Mesenchymal stem cell (in vitro differentiated cells and primary cell): Measurements from ENCODE around the gene CAPZA1.

ENCODE experiments used
- DNase-seq: peaks from one replicate; pipeline ENCODE4 v3.0.0-alpha.2; 2013
- H2AFZ ChIP-seq: one replicate; pipeline ENCODE4 v1.6.1; 2013; ENCODE audit warnings: low read depth, mild to moderate bottlenecking, control low read depth, inconsistent platforms, low read length, moderate library complexity
- H2AK5ac ChIP-seq: 2 replicates; pipeline ENCODE4 v1.6.1; 2013; ENCODE audit warnings: low read length, moderate library complexity, mild to moderate bottlenecking, inconsistent platforms; ENCODE audit not compliant: severe bottlenecking
- H2BK120ac ChIP-seq: one replicate; pipeline ENCODE4 v1.6.1; 2013; ENCODE audit warnings: low read depth, mild to moderate bottlenecking, inconsistent platforms, low read length, moderate library complexity
- H2BK12ac ChIP-seq, 2 experiments: one replicate each; pipeline ENCODE4 v1.6.1; 2013; ENCODE audit warnings: inconsistent platforms in 2 of 2, low read length in 2 of 2, mild to moderate bottlenecking in 2 of 2, moderate library complexity in 2 of 2, control low read depth in 1 of 2
- H2BK15ac ChIP-seq: one replicate; pipeline ENCODE4 v1.6.1; 2013; ENCODE audit warnings: mild to moderate bottlenecking, low read depth, inconsistent platforms; ENCODE audit not compliant: poor library complexity, severe bottlenecking
- H2BK5ac ChIP-seq: 2 replicates; pipeline ENCODE4 v1.6.1; 2013; ENCODE audit warnings: low read depth, mild to moderate bottlenecking, low read length, control low read depth, inconsistent platforms; ENCODE audit not compliant: poor library complexity, severe bottlenecking
- H3K14ac ChIP-seq, 2 experiments: one replicate each; pipeline ENCODE4 v1.6.1; 2013; ENCODE audit warnings: inconsistent platforms in 2 of 2, low read length in 2 of 2, control low read depth in 1 of 2, mild to moderate bottlenecking in 1 of 2, moderate library complexity in 1 of 2
- H3K18ac ChIP-seq, 2 experiments: one replicate each; pipeline ENCODE4 v1.6.1; 2013; ENCODE audit warnings: inconsistent platforms in 2 of 2, low read length in 2 of 2, control low read depth in 1 of 2, low read depth in 1 of 2, mild to moderate bottlenecking in 1 of 2
- H3K23ac ChIP-seq, 2 experiments: one replicate each; pipeline ENCODE4 v1.6.1; 2013; ENCODE audit warnings: inconsistent platforms in 2 of 2, low read length in 2 of 2, mild to moderate bottlenecking in 2 of 2, moderate library complexity in 2 of 2, control low read depth in 1 of 2
- H3K27ac ChIP-seq: 2 replicates; pipeline ENCODE4 v1.5.1; 2013; ENCODE audit warnings: mild to moderate bottlenecking, moderate library complexity, low read length, control low read depth, inconsistent platforms; ENCODE audit not compliant: poor library complexity, severe bottlenecking
- H3K27me3 ChIP-seq, 2 experiments: 2 replicates each; pipeline versions ENCODE4 v1.6.1 to v1.7.0; 2013; ENCODE audit warnings: low read length in 2 of 2, mild to moderate bottlenecking in 2 of 2, moderate library complexity in 2 of 2, control low read depth in 1 of 2, inconsistent platforms in 1 of 2; ENCODE audit not compliant: control insufficient read depth in 1 of 2, insufficient read depth in 1 of 2
- H3K36me3 ChIP-seq, 2 experiments: 2 replicates each; pipeline versions ENCODE4 v1.6.1 to v1.7.0; 2013; ENCODE audit warnings: low read length in 2 of 2, control low read depth in 1 of 2, inconsistent platforms in 1 of 2, low read depth in 1 of 2, mild to moderate bottlenecking in 1 of 2; ENCODE audit not compliant: insufficient read depth in 2 of 2, control insufficient read depth in 1 of 2
- H3K4ac ChIP-seq, 2 experiments: one replicate each; pipeline ENCODE4 v1.6.1; 2013; ENCODE audit warnings: inconsistent platforms in 2 of 2, low read length in 2 of 2, mild to moderate bottlenecking in 2 of 2, moderate library complexity in 2 of 2, control low read depth in 1 of 2, low read depth in 1 of 2
- H3K4me1 ChIP-seq: 2 replicates; pipeline ENCODE4 v1.6.1; 2013; ENCODE audit warnings: low read depth, low read length, control low read depth; ENCODE audit not compliant: control insufficient read depth, insufficient read depth
- H3K4me2 ChIP-seq: 2 replicates; pipeline ENCODE4 v1.6.1; 2013; ENCODE audit warnings: low read length, mild to moderate bottlenecking, inconsistent platforms; ENCODE audit not compliant: poor library complexity, severe bottlenecking
- H3K4me3 ChIP-seq, 2 experiments: 2 replicates each; pipeline versions ENCODE4 v1.5.1 to v1.7.0; 2013; ENCODE audit warnings: low read length in 2 of 2, mild to moderate bottlenecking in 2 of 2, control low read depth in 1 of 2, low read depth in 1 of 2; ENCODE audit not compliant: insufficient read depth in 1 of 2
- H3K79me1 ChIP-seq: replicated peaks from 2 replicates; pipeline ENCODE4 v1.6.1; 2013; ENCODE audit warnings: mild to moderate bottlenecking, control low read depth, low read length, inconsistent platforms; ENCODE audit not compliant: poor library complexity, severe bottlenecking
- H3K9ac ChIP-seq: 2 replicates; pipeline ENCODE4 v1.7.0; 2013; ENCODE audit warnings: mild to moderate bottlenecking, low read length, moderate library complexity
- H3K9me3 ChIP-seq: 2 replicates; pipeline ENCODE4 v1.7.0; 2013; ENCODE audit warnings: mild to moderate bottlenecking, low read length; ENCODE audit not compliant: control insufficient read depth
- H4K8ac ChIP-seq: one replicate; pipeline ENCODE4 v1.6.1; 2013; ENCODE audit warnings: inconsistent platforms, mild to moderate bottlenecking, low read length, moderate library complexity
- H4K91ac ChIP-seq: one replicate; pipeline ENCODE4 v1.6.1; 2013; ENCODE audit warnings: mild to moderate bottlenecking, low read length, inconsistent platforms
- WGBS: methylation state at CpG from one replicate; pipeline ENCODE4 v1.1.7; 2013; ENCODE audit warnings: mixed read lengths; 5-methylcytosine and 5-hydroxymethylcytosine counted together

The CAPZA1 gene

GRCh38 chr1:112687361-112687760 lies 67.7 kb downstream of the CAPZA1 start:
- no peak overlapping the region for H3K4me3 ChIP-seq
- H2BK5ac ChIP-seq, result no peak overlapping the region
- no peak overlapping the region for H4K8ac ChIP-seq
- DNase-seq, result no peak
- no peaks in the 10 kb centered on the region for H3K27me3 ChIP-seq
- no peak overlapping the region for H2AFZ ChIP-seq
- H2BK12ac ChIP-seq, result no peak overlapping the region
- H3K4ac ChIP-seq, result no peak overlapping the region
- no peak overlapping the region for H4K91ac ChIP-seq
- no peaks in the 10 kb centered on the region for H3K4me1 ChIP-seq
- peak overlapping the region in 1 of 2 experiments; percentile 18 for H3K18ac ChIP-seq
- H3K36me3 ChIP-seq, result peaks cover 34 to 40% of the 10 kb centered on the region in 2 experiments
- peaks cover 37% of the 10 kb centered on the region for H3K79me1 ChIP-seq
- no peaks in the 10 kb centered on the region for H3K9me3 ChIP-seq
- no peak overlapping the region for H3K14ac ChIP-seq
- H2BK120ac ChIP-seq, result no peak overlapping the region
- WGBS, result 88% methylated on average over 4 of the region's 4 CpGs
- no peak overlapping the region for H3K9ac ChIP-seq
- H3K27ac ChIP-seq, result no peak overlapping the region
- no peak overlapping the region for H2BK15ac ChIP-seq
- no peak overlapping the region for H3K4me2 ChIP-seq
- H3K23ac ChIP-seq, result no peak overlapping the region
- H2AK5ac ChIP-seq, result no peak overlapping the region

DNA sequence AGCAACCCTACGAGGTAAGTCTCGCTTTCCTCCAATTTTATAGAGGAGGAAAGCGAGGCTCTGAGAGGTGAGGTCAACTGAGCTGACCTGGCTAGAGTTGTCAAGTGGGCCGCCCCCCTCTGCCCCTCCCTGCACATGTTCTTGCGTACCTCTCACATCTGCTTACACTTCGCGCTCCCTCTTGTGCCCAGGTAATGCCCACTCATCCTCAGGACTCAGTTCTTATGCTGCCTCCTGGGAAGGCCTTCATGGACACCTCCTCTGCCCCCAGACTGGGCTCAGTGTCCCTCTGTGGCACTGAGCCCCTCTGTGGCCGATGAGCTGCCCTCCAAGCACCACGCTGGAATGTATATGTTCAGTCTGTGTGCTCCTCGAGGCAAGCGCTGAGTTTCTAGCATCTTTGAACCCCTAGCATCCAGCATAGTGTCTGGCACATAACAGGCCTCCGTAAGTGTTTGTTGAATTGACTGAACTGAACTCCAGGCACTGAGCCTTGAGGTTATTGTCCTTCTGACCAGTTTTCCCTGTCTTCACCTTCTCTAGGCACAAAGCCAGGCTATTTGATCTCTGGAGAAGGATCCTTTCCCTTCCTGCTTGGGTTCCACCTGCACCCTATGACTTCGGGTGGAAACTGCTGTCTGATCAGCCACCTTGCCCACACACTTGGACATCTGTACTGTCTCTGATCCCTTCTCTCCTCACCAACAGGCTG lies 68.3 kb downstream of the CAPZA1 start:
- H3K14ac ChIP-seq, result no peak overlapping the region
- peaks cover 40 to 45% of the 10 kb centered on the region in 2 experiments for H3K36me3 ChIP-seq
- no peak overlapping the region for H3K4me2 ChIP-seq
- 94% methylated on average over 13 of the region's 13 CpGs for WGBS
- H2BK5ac ChIP-seq, result no peak overlapping the region
- no peak overlapping the region for H2AFZ ChIP-seq
- H4K8ac ChIP-seq, result no peak overlapping the region
- no peak overlapping the region for H3K4ac ChIP-seq
- no peak overlapping the region for H2AK5ac ChIP-seq
- H2BK12ac ChIP-seq, result no peak overlapping the region
- peaks cover 42% of the 10 kb centered on the region for H3K79me1 ChIP-seq
- no peak overlapping the region for H4K91ac ChIP-seq
- H3K23ac ChIP-seq, result no peak overlapping the region
- no peaks in the 10 kb centered on the region for H3K4me1 ChIP-seq
- no peak overlapping the region for H3K4me3 ChIP-seq
- no peak overlapping the region for H2BK15ac ChIP-seq
- no peaks in the 10 kb centered on the region for H3K27me3 ChIP-seq
- no peak for DNase-seq
- peak overlapping the region in 1 of 2 experiments; percentile 18 for H3K18ac ChIP-seq
- H2BK120ac ChIP-seq, result no peak overlapping the region
- H3K9me3 ChIP-seq, result no peaks in the 10 kb centered on the region
- H3K27ac ChIP-seq, result no peak overlapping the region
- no peak overlapping the region for H3K9ac ChIP-seq

DNA sequence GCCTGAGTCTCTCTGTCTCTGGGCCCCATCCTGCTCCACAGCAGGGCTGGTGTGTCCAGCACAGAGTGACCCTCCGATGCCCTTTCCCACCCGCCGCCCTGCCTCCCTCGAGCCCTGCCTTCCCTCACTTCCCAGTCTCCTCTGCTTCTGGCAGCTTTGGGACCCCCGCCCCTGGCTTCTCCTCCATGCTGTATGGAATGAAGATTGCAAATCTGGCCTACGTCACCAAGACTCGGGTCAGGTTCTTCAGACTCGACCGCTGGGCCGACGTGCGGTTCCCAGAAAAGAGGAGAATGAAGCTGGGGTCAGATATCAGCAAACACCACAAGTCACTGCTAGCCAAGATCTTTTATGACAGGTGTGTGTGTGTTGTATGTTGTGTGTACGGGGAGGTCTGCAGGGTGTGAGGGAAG lies 69.2 kb downstream of the CAPZA1 start:
- H3K14ac ChIP-seq, result no peak overlapping the region
- 84% methylated on average over 13 of the region's 13 CpGs for WGBS
- no peak for DNase-seq

DNA sequence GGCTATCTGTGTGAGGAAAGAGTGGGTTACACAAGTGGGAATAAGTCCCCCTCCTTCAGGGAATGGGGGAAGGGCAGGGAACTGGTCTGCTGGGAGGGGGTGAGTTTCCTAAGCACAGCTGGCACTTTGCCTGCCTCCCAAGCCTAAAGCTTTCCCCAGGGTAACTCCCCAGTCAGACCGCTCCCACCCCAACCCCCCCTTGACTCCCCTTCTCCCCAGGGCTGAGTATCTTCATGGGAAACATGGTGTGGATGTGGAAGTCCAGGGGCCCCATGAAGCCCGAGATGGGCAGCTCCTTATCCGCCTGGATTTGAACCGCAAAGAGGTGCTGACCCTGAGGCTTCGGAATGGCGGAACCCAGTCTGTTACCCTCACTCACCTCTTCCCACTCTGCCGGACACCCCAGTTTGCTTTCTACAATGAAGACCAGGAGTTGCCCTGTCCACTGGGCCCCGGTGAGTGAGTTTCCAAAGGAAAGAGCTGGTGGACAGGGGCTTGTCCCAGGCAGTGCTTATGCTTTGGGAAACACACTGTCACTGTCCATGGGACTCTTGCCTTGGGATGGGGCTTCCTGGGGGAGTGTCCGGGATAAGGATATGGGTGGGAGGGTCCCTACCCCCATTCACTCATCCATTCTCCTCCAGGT lies 69.7 kb downstream of the CAPZA1 start:
- H2BK5ac ChIP-seq, result no peak overlapping the region
- WGBS, result 96% methylated on average over 7 of the region's 9 CpGs
- no peaks in the 10 kb centered on the region for H3K27me3 ChIP-seq
- H3K4ac ChIP-seq, result no peak overlapping the region
- no peak overlapping the region for H3K14ac ChIP-seq
- no peak overlapping the region for H2BK120ac ChIP-seq
- no peaks in the 10 kb centered on the region for H3K9me3 ChIP-seq
- no peak overlapping the region for H3K4me3 ChIP-seq
- no peak overlapping the region for H2BK12ac ChIP-seq
- no peak overlapping the region for H3K23ac ChIP-seq
- no peaks in the 10 kb centered on the region for H3K4me1 ChIP-seq
- no peak overlapping the region for H3K9ac ChIP-seq
- no peak overlapping the region for H3K18ac ChIP-seq
- H2AFZ ChIP-seq, result no peak overlapping the region
- H3K4me2 ChIP-seq, result no peak overlapping the region
- no peak overlapping the region for H3K27ac ChIP-seq
- peaks cover 52 to 57% of the 10 kb centered on the region in 2 experiments for H3K36me3 ChIP-seq
- H2AK5ac ChIP-seq, result no peak overlapping the region
- no peak overlapping the region for H2BK15ac ChIP-seq
- no peak overlapping the region for H4K8ac ChIP-seq
- no peak for DNase-seq
- H3K79me1 ChIP-seq, result peaks cover 46% of the 10 kb centered on the region
- H4K91ac ChIP-seq, result no peak overlapping the region

More for the DNA sequence above, 69.2 kb downstream of the CAPZA1 start:
- H2AFZ ChIP-seq, result no peak overlapping the region
- no peaks in the 10 kb centered on the region for H3K27me3 ChIP-seq
- H3K79me1 ChIP-seq, result peaks cover 42% of the 10 kb centered on the region
- no peak overlapping the region for H2AK5ac ChIP-seq
- H3K36me3 ChIP-seq, result peaks cover 46 to 52% of the 10 kb centered on the region in 2 experiments
- H3K4me1 ChIP-seq, result no peaks in the 10 kb centered on the region
- no peak overlapping the region for H2BK5ac ChIP-seq
- H4K8ac ChIP-seq, result no peak overlapping the region
- no peak overlapping the region for H3K9ac ChIP-seq
- H3K27ac ChIP-seq, result no peak overlapping the region
- no peak overlapping the region for H3K4me3 ChIP-seq
- H3K23ac ChIP-seq, result no peak overlapping the region
- H2BK12ac ChIP-seq, result no peak overlapping the region
- no peak overlapping the region for H3K4ac ChIP-seq
- no peak overlapping the region for H3K18ac ChIP-seq
- H2BK15ac ChIP-seq, result no peak overlapping the region
- no peak overlapping the region for H3K4me2 ChIP-seq
- no peak overlapping the region for H2BK120ac ChIP-seq
- no peaks in the 10 kb centered on the region for H3K9me3 ChIP-seq
- H4K91ac ChIP-seq, result no peak overlapping the region
